T-helper 2 cell treated with Interferon-gamma antibody and Interleukin-4, amounts not matched to agents 5 μg/mL and 100 μg/mL, for 36 hours (primary cell): ENCODE data around the gene INPP5D.

Experiments used
- DNase-seq: peaks from one replicate; pipeline ENCODE4 v3.0.0; 2021; ENCODE audit warnings: low spot score
- H3K27ac Mint-ChIP-seq: one replicate; pipeline ENCODE4 v1.8.0; 2021; ENCODE audit warnings: mild to moderate bottlenecking, mixed read lengths
- H3K27me3 Mint-ChIP-seq: one replicate; pipeline ENCODE4 v1.8.0; 2021; ENCODE audit warnings: low read depth, mixed read lengths
- H3K36me3 Mint-ChIP-seq: one replicate; pipeline ENCODE4 v1.8.0; 2021; ENCODE audit warnings: low read depth, mixed read lengths
- H3K4me1 Mint-ChIP-seq: one replicate; pipeline ENCODE4 v1.8.0; 2021; ENCODE audit warnings: low read depth, mixed read lengths
- H3K4me3 Mint-ChIP-seq: one replicate; pipeline ENCODE4 v1.8.0; 2022; ENCODE audit warnings: mild to moderate bottlenecking, moderate library complexity, mixed read lengths
- H3K9me3 Mint-ChIP-seq: one replicate; pipeline ENCODE4 v1.8.0; 2021; ENCODE audit warnings: mixed read lengths

Gene INPP5D

DNA sequence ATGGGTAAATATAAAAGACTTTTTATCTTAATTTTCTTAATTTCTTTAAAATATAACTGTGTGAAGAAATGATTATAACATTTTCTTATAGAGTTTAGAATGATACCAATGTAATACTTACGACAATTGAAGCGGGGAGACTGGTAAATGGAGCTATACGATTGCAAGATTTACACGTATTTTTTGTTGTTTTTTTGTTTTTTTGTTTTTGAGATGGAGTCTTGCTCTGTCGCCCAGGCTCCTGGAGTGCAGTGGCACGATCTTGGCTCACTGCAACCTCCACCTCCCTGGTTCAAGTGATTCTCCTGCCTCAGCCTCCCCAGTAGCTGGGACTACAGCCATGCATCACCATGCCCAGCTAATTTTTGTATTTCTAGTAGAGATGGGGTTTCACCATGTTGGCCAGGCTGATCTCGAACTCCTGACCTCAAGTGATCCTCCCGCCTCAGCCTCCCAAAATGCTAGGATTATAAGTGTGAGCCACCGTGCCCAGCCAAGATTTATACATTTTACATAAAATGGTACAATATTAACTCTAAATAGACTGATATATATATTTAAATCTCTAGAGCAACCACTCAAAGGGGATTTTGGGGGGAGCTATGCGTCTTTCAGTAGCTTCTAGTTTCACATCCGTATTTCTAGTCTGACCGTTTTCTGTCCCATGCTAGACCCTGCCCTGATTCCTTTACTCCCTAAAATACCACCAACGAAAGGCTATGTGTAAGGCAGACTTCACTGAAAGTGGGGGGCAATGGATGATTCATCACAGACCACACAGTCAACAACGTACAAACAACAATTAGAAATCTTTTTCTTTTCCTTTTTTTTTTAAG is 163.1 kb downstream of the INPP5D start:
- DNase-seq: no peak
- Mint-ChIP-seq H3K4me3 (no peak overlapping the region), H3K4me1 (peaks cover 14% of the 10 kb centered on the region), H3K9me3 (no peaks in the 10 kb centered on the region), H3K27me3 (peaks cover 16% of the 10 kb centered on the region), H3K36me3 (peaks cover 1% of the 10 kb centered on the region), H3K27ac (no peak overlapping the region)

DNA sequence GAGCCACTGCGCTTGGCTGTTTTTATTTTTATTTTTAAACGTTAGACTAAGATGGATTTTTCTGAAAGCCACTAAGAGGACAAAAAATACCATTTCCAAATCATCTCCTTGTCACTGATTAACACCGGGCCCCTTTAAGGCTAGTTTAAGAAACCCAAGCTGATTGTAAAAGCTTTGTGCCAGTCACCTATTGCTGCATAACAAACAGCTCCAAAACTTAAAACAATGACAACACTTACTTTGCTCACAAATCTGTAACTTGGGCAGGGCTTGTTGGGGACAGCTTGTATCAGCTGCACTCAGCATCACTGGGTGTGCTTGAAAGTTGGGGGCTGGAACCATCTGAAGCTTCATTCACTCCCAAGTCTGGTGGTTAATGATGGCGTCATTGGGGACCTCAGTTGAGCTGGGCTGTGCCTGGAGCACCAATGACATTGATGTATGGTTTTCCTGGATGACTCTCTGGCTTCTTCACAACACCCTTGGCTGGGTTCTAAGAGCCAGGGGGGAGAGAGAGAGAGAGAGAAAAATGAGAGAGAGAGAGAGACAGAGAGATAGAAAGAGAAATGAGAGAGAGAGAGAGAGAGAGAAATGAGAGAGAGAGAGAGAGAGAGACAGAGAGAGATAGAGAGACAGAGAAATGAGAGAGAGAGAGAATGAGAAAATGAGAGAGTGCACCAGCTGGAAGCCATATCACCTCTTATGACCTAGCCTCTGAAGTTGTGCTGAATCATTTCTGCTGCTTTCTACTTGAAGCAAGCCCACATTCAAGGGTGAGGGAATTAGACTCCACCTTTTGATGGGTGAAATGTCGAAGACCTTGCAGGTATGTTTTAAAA is 165.3 kb downstream of the INPP5D start:
- Mint-ChIP-seq H3K27me3 (peaks cover 16% of the 10 kb centered on the region), H3K4me3 (no peak overlapping the region), H3K36me3 (peaks cover 1% of the 10 kb centered on the region), H3K9me3 (no peaks in the 10 kb centered on the region), H3K4me1 (peaks cover 22% of the 10 kb centered on the region), H3K27ac (no peak overlapping the region)
- DNase-seq: no peak

DNA sequence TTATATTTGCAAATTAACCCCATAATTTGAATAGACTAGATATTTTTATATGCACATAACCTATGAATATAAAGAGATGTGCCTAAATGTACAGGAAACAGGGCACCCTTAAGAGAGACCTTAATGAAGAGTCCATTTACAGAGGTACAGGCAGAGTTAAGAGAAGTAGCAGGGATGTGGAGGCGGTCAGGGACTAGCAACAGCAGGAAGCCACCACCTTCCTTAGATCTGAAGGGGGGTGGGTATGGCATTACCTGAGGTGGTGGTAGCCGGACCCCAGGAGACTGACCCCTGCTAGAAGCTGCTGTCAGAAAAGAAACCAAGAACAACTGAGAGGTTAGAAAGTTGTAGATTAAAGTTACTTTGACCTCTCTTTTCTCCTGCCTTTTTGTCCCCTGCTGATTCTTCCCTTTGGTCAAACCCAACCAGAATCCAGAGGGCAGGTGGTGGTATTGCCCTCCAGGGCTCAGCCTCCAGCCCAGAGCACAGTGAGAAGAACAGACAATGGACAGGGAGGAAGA is 166.4 kb downstream of the INPP5D start:
- H3K27me3 Mint-ChIP-seq: peaks cover 16% of the 10 kb centered on the region
- no peaks in the 10 kb centered on the region for H3K9me3 Mint-ChIP-seq
- H3K27ac Mint-ChIP-seq: no peak overlapping the region
- DNase-seq: no peak
- peaks cover 5% of the 10 kb centered on the region for H3K36me3 Mint-ChIP-seq
- no peak overlapping the region for H3K4me3 Mint-ChIP-seq
- peaks cover 33% of the 10 kb centered on the region for H3K4me1 Mint-ChIP-seq

DNA sequence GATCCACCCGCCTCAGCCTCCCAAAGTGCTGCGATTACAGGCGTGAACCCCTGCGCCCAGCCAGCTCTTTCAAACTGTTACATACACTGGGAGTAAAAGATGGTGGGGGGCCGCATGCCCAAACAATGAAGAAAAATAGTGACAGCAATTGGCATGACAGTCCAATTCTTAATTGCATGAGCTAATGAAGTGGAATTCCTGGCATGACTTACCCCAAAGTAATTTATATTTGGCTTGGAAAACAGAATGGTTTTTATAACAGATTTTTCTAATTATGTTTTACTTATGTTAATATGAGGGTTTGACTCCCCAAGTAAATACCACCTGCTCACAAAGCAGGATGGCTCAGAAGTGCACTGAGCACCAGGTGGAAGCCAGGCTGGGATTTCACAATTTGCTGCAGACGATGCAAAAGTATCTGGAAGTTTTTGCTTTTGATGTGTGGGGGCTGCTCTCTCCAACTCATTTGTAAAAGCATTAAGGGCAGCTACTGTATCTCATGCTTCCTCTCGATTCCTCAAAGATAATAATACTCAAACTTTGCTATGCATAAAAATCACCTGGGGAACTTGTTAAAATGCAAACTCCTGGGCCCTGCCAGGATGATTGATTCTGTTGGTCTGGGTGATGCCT is 167.3 kb downstream of the INPP5D start:
- H3K4me1 Mint-ChIP-seq: peaks cover 37% of the 10 kb centered on the region
- H3K27me3 Mint-ChIP-seq: peaks cover 14% of the 10 kb centered on the region
- DNase-seq: no peak
- H3K27ac Mint-ChIP-seq: no peak overlapping the region
- H3K36me3 Mint-ChIP-seq: peaks cover 5% of the 10 kb centered on the region
- no peak overlapping the region for H3K4me3 Mint-ChIP-seq
- H3K9me3 Mint-ChIP-seq: no peaks in the 10 kb centered on the region

DNA sequence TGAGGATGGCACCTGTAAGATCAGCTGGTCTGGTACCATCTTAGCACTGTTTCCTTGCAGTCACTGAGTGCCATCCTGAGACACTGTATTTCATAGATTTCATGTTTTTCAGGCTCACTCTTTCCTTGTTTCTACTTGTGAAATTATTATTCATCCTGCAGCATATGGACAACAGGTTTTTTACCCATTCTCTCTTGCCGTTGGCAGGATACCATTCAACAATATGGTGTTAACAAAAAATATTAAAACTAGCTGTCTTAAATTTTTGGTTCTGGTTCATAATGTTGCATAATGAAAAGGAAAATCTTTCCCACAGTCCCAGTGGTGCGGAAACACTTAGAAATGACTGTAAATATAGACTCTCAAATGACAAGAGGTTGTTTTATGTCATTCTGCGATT is 168.2 kb downstream of the INPP5D start:
- Mint-ChIP-seq H3K4me1 (peaks cover 41% of the 10 kb centered on the region), H3K4me3 (no peak overlapping the region), H3K36me3 (peaks cover 5% of the 10 kb centered on the region), H3K27me3 (peaks cover 12% of the 10 kb centered on the region), H3K9me3 (no peaks in the 10 kb centered on the region), H3K27ac (no peak overlapping the region)
- DNase-seq: no peak

DNA sequence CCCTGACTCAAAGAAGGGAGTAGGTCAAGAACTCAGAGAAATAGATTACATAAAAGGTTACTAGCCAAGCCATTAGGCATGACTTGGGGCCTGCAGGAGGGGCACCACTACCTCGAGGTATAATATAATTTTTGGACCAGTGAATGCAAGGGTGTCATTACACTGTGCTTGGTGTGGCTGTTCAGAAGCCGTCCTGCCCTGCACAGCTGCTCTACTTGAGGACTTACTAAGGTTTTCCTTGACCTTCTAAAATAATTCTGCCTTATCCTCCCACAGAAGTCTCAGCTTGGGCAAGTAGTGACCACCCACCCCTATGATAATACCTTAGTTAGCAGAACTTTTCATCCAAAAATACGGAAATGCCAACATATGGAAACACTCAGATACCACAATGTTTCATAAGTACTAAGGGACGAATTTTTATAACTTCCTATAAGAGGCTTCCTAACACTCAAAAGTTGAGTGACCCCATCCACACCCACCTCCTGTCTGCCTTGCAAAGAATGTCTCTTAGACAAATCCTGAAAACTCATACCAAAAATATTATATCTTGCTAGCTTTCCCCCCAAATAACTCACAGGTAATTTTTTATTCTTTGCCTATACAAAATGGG is 173.6 kb downstream of the INPP5D start:
- DNase-seq: peak; percentile 33
- Mint-ChIP-seq H3K4me3 (peak overlapping the region; percentile 69), H3K4me1 (peaks cover 64% of the 10 kb centered on the region), H3K27ac (peak overlapping the region; percentile 89), H3K9me3 (peaks cover 17% of the 10 kb centered on the region), H3K36me3 (peaks cover 19% of the 10 kb centered on the region), H3K27me3 (peaks cover 3% of the 10 kb centered on the region)

DNA sequence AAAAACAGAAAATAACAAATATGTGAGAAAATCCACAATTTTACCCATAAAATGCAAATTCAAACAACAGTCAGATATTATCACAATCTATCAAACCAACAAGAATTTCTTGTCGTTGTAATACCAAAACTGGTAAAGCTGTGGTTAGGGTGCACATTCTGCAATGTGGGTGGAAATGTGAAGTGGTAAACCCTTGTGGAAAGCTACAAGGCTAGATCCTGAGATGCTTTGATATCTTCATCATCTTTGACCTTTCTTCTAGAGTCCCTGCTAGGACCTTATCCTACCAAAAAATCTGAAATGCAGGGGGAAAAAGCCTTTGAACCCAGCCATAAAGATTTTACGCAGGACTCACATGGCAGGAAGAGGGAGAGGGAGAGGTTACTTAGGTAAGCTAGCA is 174.1 kb downstream of the INPP5D start:
- peak; percentile 73 for DNase-seq
- H3K4me3 Mint-ChIP-seq: peak overlapping the region; percentile 69
- H3K27ac Mint-ChIP-seq: peak overlapping the region; percentile 89
- peaks cover 21% of the 10 kb centered on the region for H3K9me3 Mint-ChIP-seq
- H3K27me3 Mint-ChIP-seq: peaks cover 3% of the 10 kb centered on the region
- peaks cover 67% of the 10 kb centered on the region for H3K4me1 Mint-ChIP-seq
- peaks cover 24% of the 10 kb centered on the region for H3K36me3 Mint-ChIP-seq

DNA sequence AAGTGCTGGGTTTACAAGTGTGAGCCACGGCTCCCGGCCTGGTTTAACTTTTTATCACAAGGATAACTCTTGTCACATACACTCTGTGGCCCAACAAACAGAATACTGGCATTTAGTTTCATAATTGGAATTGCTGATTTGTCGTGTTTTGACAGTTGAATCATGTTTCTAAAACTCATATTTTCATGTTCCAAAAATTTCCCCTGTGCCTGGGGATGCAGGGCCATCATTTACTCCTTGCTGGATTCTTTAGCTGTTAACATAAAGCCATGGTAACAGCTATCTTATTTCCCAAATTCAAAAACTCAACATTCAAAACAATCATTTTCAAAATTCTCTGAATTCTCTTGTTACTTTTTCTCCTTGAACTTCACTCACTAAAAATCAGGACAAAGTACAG is 174.9 kb downstream of the INPP5D start:
- H3K27me3 Mint-ChIP-seq: peaks cover 3% of the 10 kb centered on the region
- H3K27ac Mint-ChIP-seq: peak overlapping the region; percentile 89
- DNase-seq: peak; percentile 21
- H3K4me1 Mint-ChIP-seq: peaks cover 71% of the 10 kb centered on the region
- H3K9me3 Mint-ChIP-seq: peaks cover 25% of the 10 kb centered on the region
- H3K36me3 Mint-ChIP-seq: peaks cover 28% of the 10 kb centered on the region
- peak overlapping the region; percentile 24 for H3K4me3 Mint-ChIP-seq

DNA sequence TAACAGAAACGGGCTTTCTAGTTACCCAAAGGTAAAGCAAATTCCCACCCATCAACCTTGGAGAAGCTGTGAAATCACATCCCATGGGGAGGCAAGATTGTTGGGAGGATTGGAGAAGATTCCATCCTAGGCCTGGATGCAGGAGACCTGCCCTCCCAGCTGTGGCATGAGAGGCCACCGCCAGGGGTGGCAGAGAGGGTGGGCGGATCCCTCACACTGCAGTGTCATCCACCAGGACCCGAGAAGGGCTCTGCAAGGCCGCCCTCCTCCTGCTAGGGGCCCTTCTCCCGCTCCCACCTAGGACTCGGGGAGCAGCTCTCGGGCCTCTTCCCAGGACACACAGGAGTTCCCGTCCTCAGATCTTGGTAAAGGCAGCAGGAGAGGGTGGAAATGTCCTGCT is 175.8 kb downstream of the INPP5D start:
- no peak for DNase-seq
- H3K27me3 Mint-ChIP-seq: peaks cover 3% of the 10 kb centered on the region
- H3K9me3 Mint-ChIP-seq: peaks cover 25% of the 10 kb centered on the region
- no peak overlapping the region for H3K27ac Mint-ChIP-seq
- H3K4me1 Mint-ChIP-seq: peaks cover 67% of the 10 kb centered on the region
- no peak overlapping the region for H3K4me3 Mint-ChIP-seq
- peaks cover 25% of the 10 kb centered on the region for H3K36me3 Mint-ChIP-seq

DNA sequence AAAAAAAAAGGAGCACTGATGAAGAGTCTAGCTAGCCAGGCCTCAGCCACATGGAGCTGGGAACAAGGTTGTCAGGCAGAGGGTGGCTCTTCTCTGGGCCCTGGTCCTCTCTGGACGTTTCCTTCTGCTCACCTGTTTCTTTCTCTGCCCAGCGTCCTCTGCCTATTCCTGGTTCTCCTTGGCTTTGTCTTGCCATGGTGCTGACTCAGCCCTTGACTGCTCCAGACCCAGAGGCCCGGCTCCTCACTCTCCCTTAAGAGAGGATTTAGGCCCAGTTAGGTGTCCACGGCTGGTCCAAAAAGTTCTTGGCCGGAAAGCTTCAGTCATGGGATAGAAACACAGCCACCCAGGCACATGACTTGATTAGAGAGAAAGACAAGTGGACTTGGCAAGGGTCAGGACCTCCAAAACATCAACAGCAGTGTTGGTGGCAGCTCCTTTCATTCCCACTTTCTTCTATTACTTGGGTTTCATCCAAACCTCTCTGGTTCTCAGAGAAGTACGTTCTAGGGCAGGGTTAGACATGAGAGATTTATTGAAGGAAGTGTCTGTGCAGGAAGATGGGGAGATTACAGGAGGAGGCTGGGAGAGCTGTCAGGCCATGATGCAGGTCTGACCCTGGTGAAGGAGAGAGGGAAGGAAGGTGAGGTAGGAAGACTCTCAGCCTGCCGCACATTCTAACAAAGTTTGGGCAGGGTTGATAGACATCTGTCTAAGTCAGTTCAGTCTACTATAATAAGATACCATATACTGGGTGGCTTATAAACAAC is 176.9 kb downstream of the INPP5D start:
- peak overlapping the region; percentile 41 for H3K27ac Mint-ChIP-seq
- H3K4me1 Mint-ChIP-seq: peaks cover 68% of the 10 kb centered on the region
- H3K9me3 Mint-ChIP-seq: peaks cover 25% of the 10 kb centered on the region
- H3K27me3 Mint-ChIP-seq: peaks cover 3% of the 10 kb centered on the region
- H3K4me3 Mint-ChIP-seq: peak overlapping the region; percentile 2
- H3K36me3 Mint-ChIP-seq: peaks cover 25% of the 10 kb centered on the region
- no peak for DNase-seq

DNA sequence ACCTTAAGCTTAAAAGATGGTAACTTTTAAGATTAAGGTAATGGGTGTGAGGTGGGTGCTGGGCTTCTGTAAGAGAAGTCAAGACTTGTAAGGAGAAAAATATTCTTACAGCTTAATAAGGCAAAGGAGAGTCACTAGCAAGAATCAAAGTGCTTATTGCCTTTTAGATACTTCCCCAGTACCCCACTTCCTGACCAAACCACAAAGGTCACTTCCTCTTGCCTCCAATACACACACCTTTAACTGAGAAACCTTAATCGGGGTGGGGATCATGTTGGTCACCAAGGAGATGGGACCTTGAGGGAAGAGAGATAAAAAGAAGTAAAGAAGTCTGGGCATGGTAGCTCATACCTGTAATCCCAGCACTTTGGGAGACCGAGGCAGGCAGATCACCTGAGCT is 180.8 kb downstream of the INPP5D start:
- peaks cover 3% of the 10 kb centered on the region for H3K27me3 Mint-ChIP-seq

DNA sequence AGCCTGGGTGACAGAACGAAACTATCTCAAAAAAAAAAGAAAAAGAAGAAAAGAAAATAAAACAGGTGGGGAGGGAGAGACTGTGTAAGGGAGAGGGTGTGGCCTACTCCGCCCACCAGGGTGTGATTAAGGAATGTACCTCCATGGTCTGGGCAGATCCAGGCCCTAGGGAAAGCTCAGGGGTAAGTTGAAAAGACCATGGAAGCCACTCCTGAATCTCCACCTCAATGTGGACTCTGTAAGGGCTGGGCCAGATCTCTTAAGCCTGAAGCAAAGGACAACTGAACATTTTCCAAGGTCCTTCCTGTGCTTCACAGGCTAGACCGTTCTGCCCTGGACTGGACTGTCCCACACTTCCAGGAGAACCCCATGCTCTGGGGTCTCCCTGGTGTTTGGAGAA is 181.7 kb downstream of the INPP5D start:
- DNase-seq: no peak
- Mint-ChIP-seq H3K4me1 (peaks cover 62% of the 10 kb centered on the region), H3K4me3 (peak overlapping the region; percentile 75), H3K27ac (no peak overlapping the region), H3K9me3 (peaks cover 18% of the 10 kb centered on the region), H3K27me3 (peaks cover 3% of the 10 kb centered on the region), H3K36me3 (peaks cover 24% of the 10 kb centered on the region)

More for the DNA sequence above, 180.8 kb downstream of the INPP5D start:
- peaks cover 18% of the 10 kb centered on the region for H3K9me3 Mint-ChIP-seq
- DNase-seq: peak; percentile 41
- H3K4me1 Mint-ChIP-seq: peaks cover 64% of the 10 kb centered on the region
- H3K4me3 Mint-ChIP-seq: peak overlapping the region; percentile 75
- H3K27ac Mint-ChIP-seq: peak overlapping the region; percentile 86
- peaks cover 25% of the 10 kb centered on the region for H3K36me3 Mint-ChIP-seq
